ENCODE data around the gene TMED5.
"Not testable (repeated sequence)": the region's sequence is repeated elsewhere in the genome, so short reads cannot be mapped to it uniquely, and the experiment has no call there.

DNA sequence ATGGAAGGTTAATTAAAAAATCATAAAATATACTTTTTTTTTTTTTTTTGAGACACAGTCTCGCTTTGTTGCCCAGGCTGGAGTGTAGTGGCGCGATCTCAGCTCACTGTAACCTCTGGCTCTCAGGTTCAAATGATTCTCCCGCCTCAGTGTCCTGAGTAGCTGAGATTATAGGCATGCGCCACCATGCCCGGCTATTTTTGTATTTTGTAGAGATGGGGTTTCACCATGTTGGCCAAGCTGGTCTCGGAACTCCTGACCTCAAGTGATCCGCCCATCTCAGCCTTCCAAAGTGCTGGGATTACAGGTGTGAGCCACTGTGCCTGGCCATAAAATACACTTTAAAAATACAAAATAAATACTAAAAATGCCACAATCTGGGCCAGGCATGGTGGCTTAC, 16.9 kb downstream of the TMED5 start:
- TF ChIP-seq POLR2AphosphoS5 (IDR thresholded peaks at IDR 0.05; ENCODE audit: low read depth, low read length); SRF (IDR thresholded peaks at IDR 0.05; ENCODE audit: low read depth): not testable (repeated sequence)
- TF ChIP-seq, protein P1, sequence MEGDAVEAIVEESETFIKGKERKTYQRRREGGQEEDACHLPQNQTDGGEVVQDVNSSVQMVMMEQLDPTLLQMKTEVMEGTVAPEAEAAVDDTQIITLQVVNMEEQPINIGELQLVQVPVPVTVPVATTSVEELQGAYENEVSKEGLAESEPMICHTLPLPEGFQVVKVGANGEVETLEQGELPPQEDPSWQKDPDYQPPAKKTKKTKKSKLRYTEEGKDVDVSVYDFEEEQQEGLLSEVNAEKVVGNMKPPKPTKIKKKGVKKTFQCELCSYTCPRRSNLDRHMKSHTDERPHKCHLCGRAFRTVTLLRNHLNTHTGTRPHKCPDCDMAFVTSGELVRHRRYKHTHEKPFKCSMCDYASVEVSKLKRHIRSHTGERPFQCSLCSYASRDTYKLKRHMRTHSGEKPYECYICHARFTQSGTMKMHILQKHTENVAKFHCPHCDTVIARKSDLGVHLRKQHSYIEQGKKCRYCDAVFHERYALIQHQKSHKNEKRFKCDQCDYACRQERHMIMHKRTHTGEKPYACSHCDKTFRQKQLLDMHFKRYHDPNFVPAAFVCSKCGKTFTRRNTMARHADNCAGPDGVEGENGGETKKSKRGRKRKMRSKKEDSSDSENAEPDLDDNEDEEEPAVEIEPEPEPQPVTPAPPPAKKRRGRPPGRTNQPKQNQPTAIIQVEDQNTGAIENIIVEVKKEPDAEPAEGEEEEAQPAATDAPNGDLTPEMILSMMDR (IDR thresholded peaks at IDR 0.05 in 2 of 3, conservative IDR thresholded peaks at IDR 0.05 in 1 of 3; ENCODE audit: borderline replicate concordance in 1 of 3, insufficient read depth in 1 of 3, low read depth in 2 of 3, low read length in 2 of 3) = not testable (repeated sequence)

Measured in HCT116 (cell line).